CD4-positive, alpha-beta T cell (primary cell): Measurements from ENCODE around the gene ACTN1. TPM values are rescaled to one million over a fixed set of nuclear protein-coding genes. Genes with fewer than 3 reads are reported as not detected.

ENCODE experiments used
- ATAC-seq: fragments of 200-7000 bp; cut with Tn5 transposase; one replicate; pipeline ENCODE4 v1.10.0; 2022; ENCODE audit warnings: mild to moderate bottlenecking; ENCODE audit not compliant: poor library complexity
- CTCF ChIA-PET: fragments of 350-600 bp; sonication (Branson Sonifier 250); formaldehyde crosslinking; loops from one replicate; lab custom pipeline; 2021; ENCODE audit warnings: antibody characterized with exemption, inconsistent platforms; lab: Charles Lee
- POLR2A ChIA-PET: fragments of 350-600 bp; sonication (Branson Sonifier 250); formaldehyde crosslinking; loops from one replicate; lab custom pipeline; 2021; ENCODE audit warnings: antibody characterized with exemption, inconsistent platforms; lab: Charles Lee
- DNase-seq, 14 experiments: peaks; one replicate each; pipeline ENCODE4 v3.0.0-alpha.2; 2013 to 2020; ENCODE audit warnings: mixed read lengths in 2 of 14
- H3K27ac ChIP-seq, 2 donors: one replicate each; pipeline versions ENCODE4 v1.5.1 to v1.7.0; 2013; ENCODE audit warnings: low read length in 2 of 2, low read depth in 1 of 2, mild to moderate bottlenecking in 1 of 2
- H3K27me3 ChIP-seq, 2 experiments: 1 replicate in 1 of 2; 2 replicates in 1 of 2; pipeline versions ENCODE4 v1.6.1 to v1.7.0; 2013; ENCODE audit warnings: low read length in 2 of 2, control low read depth in 1 of 2, mild to moderate bottlenecking in 1 of 2, moderate library complexity in 1 of 2; ENCODE audit not compliant: insufficient read depth in 2 of 2, control insufficient read depth in 1 of 2
- H3K36me3 ChIP-seq: one replicate; pipeline ENCODE4 v1.6.1; 2013; ENCODE audit warnings: low read length, control low read depth; ENCODE audit not compliant: insufficient read depth
- H3K4me1 ChIP-seq: one replicate; pipeline ENCODE4 v1.6.1; 2013; ENCODE audit warnings: low read length, control low read depth; ENCODE audit not compliant: insufficient read depth
- H3K4me3 ChIP-seq: one replicate; pipeline ENCODE4 v1.5.1; 2013; ENCODE audit warnings: mild to moderate bottlenecking, low read length, moderate library complexity
- H3K9me3 ChIP-seq, 2 experiments: 1 replicate in 1 of 2; 2 replicates in 1 of 2; pipeline versions ENCODE4 v1.6.1 to v1.7.0; 2013; ENCODE audit warnings: low read length in 2 of 2, mild to moderate bottlenecking in 2 of 2, control low read depth in 1 of 2, moderate library complexity in 1 of 2; ENCODE audit not compliant: control insufficient read depth in 1 of 2, insufficient read depth in 1 of 2
- H3K27ac Mint-ChIP-seq: one replicate; pipeline ENCODE4 v1.8.0; 2020; ENCODE audit warnings: mixed read lengths
- H3K27me3 Mint-ChIP-seq: one replicate; pipeline ENCODE4 v1.8.0; 2021; ENCODE audit warnings: mixed read lengths
- H3K36me3 Mint-ChIP-seq: one replicate; pipeline ENCODE4 v1.8.0; 2021; ENCODE audit warnings: low read depth, mixed read lengths
- H3K4me1 Mint-ChIP-seq: one replicate; pipeline ENCODE4 v1.8.0; 2021; ENCODE audit warnings: low read depth, mixed read lengths
- H3K4me3 Mint-ChIP-seq: one replicate; pipeline ENCODE4 v1.8.0; 2020; ENCODE audit warnings: mild to moderate bottlenecking, mixed read lengths
- H3K9me3 Mint-ChIP-seq: one replicate; pipeline ENCODE4 v1.8.0; 2020; ENCODE audit warnings: mixed read lengths
- CTCF ChIP-seq: fragments of 200-600 bp; IDR thresholded peaks from one replicate; pipeline ENCODE4 v1.8.0; 2022; ENCODE audit warnings: antibody characterized with exemption, mild to moderate bottlenecking
- intact Hi-C, 2 experiments: fragments of 100-400 bp; cut with DNase I in 1 of 2; cut with micrococcal nuclease in 1 of 2; formaldehyde crosslinking; loops; one replicate each; pipeline versions ENCODE4 v1.15.1 to v1.9.0; 2023 to 2025; cut with DNase I, micrococcal nuclease
- total RNA-seq, 174 experiments: library from RNA in 2 of 174; stranded (reverse) in 2 of 174; gene quantifications; one replicate each; pipeline ENCODE4 v1.2.3 and lab custom pipeline; 2021 to 2026

The ACTN1 gene
- total RNA-seq, 2 experiments from 2014 or later, result 128 to 143 TPM

- Mint-ChIP-seq H3K9me3 (no peaks in the 10 kb centered on the region), H3K36me3 (peaks cover 92% of the 10 kb centered on the region), H3K27ac (no peak overlapping the region), H3K4me1 (peaks cover 8% of the 10 kb centered on the region), H3K27me3 (no peaks in the 10 kb centered on the region), H3K4me3 (no peak overlapping the region)
- TF ChIP-seq CTCF, result no peak
- ChIA-PET CTCF (no interaction called here), POLR2A (no interaction called here)
- ATAC-seq, result no peak
- no peak for DNase-seq
- Histone ChIP-seq H3K27me3 (no peaks in the 10 kb centered on the region), H3K9me3 (peaks cover 0 to 6% of the 10 kb centered on the region in 2 experiments), H3K27ac (no peak overlapping the region), H3K36me3 (peaks cover 54% of the 10 kb centered on the region), H3K4me3 (no peak overlapping the region), H3K4me1 (no peaks in the 10 kb centered on the region)
- intact Hi-C loops, result no loop called here
Observed at GRCh38 chr14:68894123-68894522, 85.0 kb downstream of the ACTN1 start.

GRCh38 chr14:68893566-68893965 is 85.5 kb downstream of the ACTN1 start:
- Mint-ChIP-seq H3K27me3 (no peaks in the 10 kb centered on the region), H3K36me3 (peaks cover 95% of the 10 kb centered on the region), H3K4me1 (peaks cover 8% of the 10 kb centered on the region), H3K4me3 (no peak overlapping the region), H3K27ac (no peak overlapping the region), H3K9me3 (no peaks in the 10 kb centered on the region)
- ATAC-seq, result no peak
- peaks cover 57% of the 10 kb centered on the region for H3K36me3 ChIP-seq
- H3K4me1 ChIP-seq, result no peaks in the 10 kb centered on the region
- peaks cover 0 to under 1% of the 10 kb centered on the region in 2 experiments for H3K9me3 ChIP-seq
- ChIA-PET POLR2A (no interaction called here), CTCF (no interaction called here)
- H3K27me3 ChIP-seq, result no peaks in the 10 kb centered on the region
- no peak for DNase-seq
- TF ChIP-seq CTCF, result no peak
- no peak overlapping the region for H3K27ac ChIP-seq
- no peak overlapping the region for H3K4me3 ChIP-seq
- intact Hi-C loops, result no loop called here

- H3K27ac Mint-ChIP-seq, result no peak overlapping the region
- Histone ChIP-seq H3K4me1 (no peaks in the 10 kb centered on the region), H3K27ac (no peak overlapping the region), H3K27me3 (no peaks in the 10 kb centered on the region), H3K9me3 (no peaks in the 10 kb centered on the region), H3K36me3 (peaks cover 60% of the 10 kb centered on the region), H3K4me3 (no peak overlapping the region)
- peaks cover 95% of the 10 kb centered on the region for H3K36me3 Mint-ChIP-seq
- no peak for ATAC-seq
- no peaks in the 10 kb centered on the region for H3K9me3 Mint-ChIP-seq
- ChIA-PET CTCF (no interaction called here), POLR2A (no interaction called here)
- intact Hi-C loops, result no loop called here
- DNase-seq, result no peak
- no peaks in the 10 kb centered on the region for H3K27me3 Mint-ChIP-seq
- TF ChIP-seq CTCF, result no peak
- peaks cover 2% of the 10 kb centered on the region for H3K4me1 Mint-ChIP-seq
- no peak overlapping the region for H3K4me3 Mint-ChIP-seq
Observed at GRCh38 chr14:68892961-68893360, 86.1 kb downstream of the ACTN1 start.
